Measurements from ENCODE around the gene CDADC1.
A peak's percentile ranks its signal among the peaks of the same experiment; 100 is the strongest.

The CDADC1 gene

GRCh38 chr13:49297338-49297737 lies 49.6 kb downstream of the CDADC1 start:
- DNase-seq: no peak

- no peak for DNase-seq
These were observed 50.7 kb downstream of the CDADC1 start for GRCh38 chr13:49298416-49298815.

GRCh38 chr13:49298903-49299605 lies 51.3 kb downstream of the CDADC1 start:
- DNase-seq: no peak

- no peak for DNase-seq
These were observed 52.6 kb downstream of the CDADC1 start for GRCh38 chr13:49300276-49300675.

- peak; percentile 71 for DNase-seq
These were observed 53.2 kb downstream of the CDADC1 start for GRCh38 chr13:49300739-49301589.

GRCh38 chr13:49302222-49302621 lies 54.5 kb downstream of the CDADC1 start:
- no peak for DNase-seq

GRCh38 chr13:49302817-49303216 lies 55.1 kb downstream of the CDADC1 start:
- no peak for DNase-seq

GRCh38 chr13:49303533-49304252 lies 56.0 kb downstream of the CDADC1 start:
- DNase-seq: no peak

- no peak for DNase-seq
These were observed 56.6 kb downstream of the CDADC1 start for GRCh38 chr13:49304356-49304755.

GRCh38 chr13:49304763-49305700 lies 57.3 kb downstream of the CDADC1 start:
- no peak for DNase-seq

GRCh38 chr13:49305792-49306425 lies 58.2 kb downstream of the CDADC1 start:
- no peak for DNase-seq

- no peak for DNase-seq
These were observed 59.6 kb downstream of the CDADC1 start for GRCh38 chr13:49307365-49307764.

GRCh38 chr13:49308097-49308875 lies 60.6 kb downstream of the CDADC1 start:
- DNase-seq: no peak

GRCh38 chr13:49308921-49309408 lies 61.2 kb downstream of the CDADC1 start:
- DNase-seq: no peak

GRCh38 chr13:49310251-49310650 lies 62.5 kb downstream of the CDADC1 start:
- DNase-seq: no peak

GRCh38 chr13:49311816-49312215 lies 64.1 kb downstream of the CDADC1 start:
- DNase-seq: no peak

GRCh38 chr13:49314344-49314882 lies 66.7 kb downstream of the CDADC1 start:
- DNase-seq: no peak

- DNase-seq: no peak
These were observed 67.4 kb downstream of the CDADC1 start for GRCh38 chr13:49315036-49315565.

- no peak for DNase-seq
These were observed 68.2 kb downstream of the CDADC1 start for GRCh38 chr13:49315756-49316482.

- DNase-seq: no peak
These were observed 71.8 kb downstream of the CDADC1 start for GRCh38 chr13:49319551-49319950.
